ENCODE results near the gene CEP41.

DNA sequence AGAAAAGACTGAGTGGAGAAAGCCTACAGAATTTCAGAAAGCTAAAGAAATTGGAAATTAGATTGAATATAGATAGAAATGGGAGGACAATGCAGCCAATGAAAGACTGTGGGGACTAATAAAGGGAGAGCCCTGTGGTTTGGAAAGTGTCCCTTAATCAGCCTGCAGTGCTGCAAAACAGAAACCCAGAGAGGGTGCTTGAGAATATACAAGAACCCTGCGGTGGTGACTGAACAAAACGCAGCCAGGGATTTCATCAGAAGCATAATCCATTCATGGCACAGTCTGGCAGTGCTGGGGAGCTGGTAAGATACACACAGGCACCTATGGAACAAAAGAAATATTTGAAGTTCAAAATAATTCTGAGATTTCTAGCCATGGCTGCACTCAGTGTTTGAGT, 19.1 kb downstream of the CEP41 start:
- TF ChIP-seq GATA2 (IDR thresholded peaks at IDR 0.05; ENCODE audit: low read depth, low read length) (no peak), GATA3 (IDR thresholded peaks at IDR 0.05; ENCODE audit: low read depth, low read length) (no peak)
